HCT116 (cell line): ENCODE results near the gene MYZAP. TPM values are rescaled to one million over a fixed set of nuclear protein-coding genes. Genes with fewer than 3 reads are reported as not detected.

Source experiments
- ATAC-seq: fragments of 200-7000 bp; cut with Tn5 transposase; 2 replicates; pipeline ENCODE4 v1.9.1; 2020; ENCODE audit warnings: mild to moderate bottlenecking, moderate library complexity
- BruUV-seq: library from RNA; stranded (reverse); fragments of 400-500 nt; replicated peaks from 2 replicates; lab custom pipeline; 2021; lab: Mats Ljungman, UMichigan
- CTCF ChIA-PET: fragments of 300-600 bp; sonication (Branson Sonifier 250); formaldehyde crosslinking; loops from one replicate; lab custom pipeline; 2021; ENCODE audit warnings: antibody characterized with exemption; lab: Charles Lee
- POLR2A ChIA-PET: fragments of 300-600, 350-600 bp; sonication (Branson Sonifier 250); formaldehyde crosslinking; loops from one replicate; lab custom pipeline; 2021; ENCODE audit warnings: antibody characterized with exemption; lab: Charles Lee
- RAD21 ChIA-PET, 2 experiments: fragments of 300-600 bp; sonication (Branson Sonifier 250); formaldehyde crosslinking; loops; one replicate each; lab custom pipeline; 2023; ENCODE audit warnings: low total read pairs in 2 of 2; ENCODE audit not compliant: uncharacterized antibody in 2 of 2, unreplicated experiment in 2 of 2, low non-redundant PET in 1 of 2; lab: Charles Lee
- DNase-seq: peaks from one replicate; pipeline ENCODE4 v3.0.0-alpha.2; 2010; ENCODE audit warnings: low read depth, low spot score
- H2AFZ ChIP-seq: fragments of 200-600 bp; shearing (Covaris generic), sonication (generic); 2 replicates; pipeline ENCODE4 v1.6.1; 2017; ENCODE audit warnings: low read depth, mixed run types, mixed read lengths, antibody characterized with exemption, low read length; ENCODE audit not compliant: poor library complexity, severe bottlenecking
- H3K27ac ChIP-seq: 2 replicates; pipeline ENCODE4 v1.5.1; 2012; ENCODE audit warnings: low read depth, low read length
- H3K27me3 ChIP-seq: fragments of 200-600 bp; sonication (generic); 2 replicates; pipeline ENCODE4 v1.6.1; 2016; ENCODE audit warnings: mixed run types, low read length, mixed read lengths; ENCODE audit not compliant: insufficient read depth
- H3K36me3 ChIP-seq, 2 experiments: fragments of 200-500 bp in 1 of 2; fragments of 200-600 bp in 1 of 2; sonication (Bioruptor generic) in 1 of 2; sonication (generic) in 1 of 2; 2 replicates each; pipeline versions ENCODE4 v1.5.1 to v1.6.1; 2014 to 2016; ENCODE audit warnings: low read length in 2 of 2, inconsistent platforms in 1 of 2, mixed read lengths in 1 of 2, mixed run types in 1 of 2; ENCODE audit not compliant: insufficient read depth in 2 of 2, control insufficient read depth in 1 of 2
- H3K4me1 ChIP-seq, 2 experiments: fragments of 200-600 bp in 1 of 2; sonication (generic) in 1 of 2; 2 replicates each; pipeline versions ENCODE4 v1.5.1 to v1.6.1; 2012 to 2017; ENCODE audit warnings: low read length in 2 of 2, inconsistent platforms in 1 of 2, mild to moderate bottlenecking in 1 of 2, mixed read lengths in 1 of 2, mixed run types in 1 of 2, moderate library complexity in 1 of 2; ENCODE audit not compliant: insufficient read depth in 2 of 2, control insufficient read depth in 1 of 2
- H3K4me2 ChIP-seq: fragments of 200-600 bp; sonication (generic); 2 replicates; pipeline ENCODE4 v1.6.1; 2017; ENCODE audit warnings: mixed run types, low read length, mixed read lengths
- H3K4me3 ChIP-seq, 2 experiments: fragments of 200-600 bp in 1 of 2; sonication (generic) in 1 of 2; replicated peaks in 1 of 2; 2 replicates each; pipeline ENCODE4 v1.5.1; 2011 to 2016; ENCODE audit warnings: low read length in 2 of 2, control low read depth in 1 of 2, low read depth in 1 of 2, mild to moderate bottlenecking in 1 of 2, mixed read lengths in 1 of 2, mixed run types in 1 of 2
- H3K79me2 ChIP-seq: fragments of 200-600 bp; sonication (generic); 2 replicates; pipeline ENCODE4 v1.6.1; 2017; ENCODE audit warnings: mild to moderate bottlenecking, mixed run types, low read length, moderate library complexity, mixed read lengths; ENCODE audit not compliant: insufficient read depth
- H3K9ac ChIP-seq: fragments of 200-600 bp; sonication (generic); 2 replicates; pipeline ENCODE4 v1.6.1; 2016; ENCODE audit warnings: low read length, mixed read lengths
- H3K9me2 ChIP-seq: fragments of 200-600 bp; sonication (generic), shearing (Covaris generic); 2 replicates; pipeline ENCODE4 v1.6.1; 2017; ENCODE audit warnings: mixed run types, mild to moderate bottlenecking, moderate library complexity; ENCODE audit not compliant: insufficient read depth
- H3K9me3 ChIP-seq, 2 experiments: fragments of 200-500 bp in 1 of 2; fragments of 200-600 bp in 1 of 2; sonication (Bioruptor generic) in 1 of 2; sonication (generic) in 1 of 2; 2 replicates each; pipeline ENCODE4 v1.6.1; 2014 to 2017; ENCODE audit warnings: low read length in 2 of 2, mixed read lengths in 2 of 2, inconsistent platforms in 1 of 2, low read depth in 1 of 2, mild to moderate bottlenecking in 1 of 2, mixed run types in 1 of 2, moderate library complexity in 1 of 2; ENCODE audit not compliant: control insufficient read depth in 1 of 2, insufficient read depth in 1 of 2
- H4K20me1 ChIP-seq: fragments of 200-600 bp; sonication (generic), shearing (Covaris generic); 2 replicates; pipeline ENCODE4 v1.6.1; 2017; ENCODE audit warnings: mixed run types, mild to moderate bottlenecking, moderate library complexity; ENCODE audit not compliant: insufficient read depth
- CBX3 ChIP-seq: IDR thresholded peaks from 2 replicates; pipeline ENCODE4 v1.6.1; 2012; ENCODE audit warnings: low read depth
- CEBPB ChIP-seq: IDR thresholded peaks from 2 replicates; pipeline ENCODE4 v1.6.1; 2012; ENCODE audit warnings: low read depth
- ELF1 ChIP-seq: IDR thresholded peaks from 2 replicates; pipeline ENCODE4 v1.6.1; 2012; ENCODE audit warnings: low read depth, borderline replicate concordance
- FOSL1 ChIP-seq: IDR thresholded peaks from 2 replicates; pipeline ENCODE4 v1.6.1; 2012; ENCODE audit warnings: low read depth
- JUND ChIP-seq: IDR thresholded peaks from 2 replicates; pipeline ENCODE4 v1.6.1; 2012
- POLR2A ChIP-seq: IDR thresholded peaks from 2 replicates; pipeline ENCODE4 v1.7.0; 2011; ENCODE audit warnings: borderline replicate concordance; ENCODE audit not compliant: insufficient read depth, insufficient read length; ENCODE audit errors: extremely low read depth
- RAD21 ChIP-seq: IDR thresholded peaks from 2 replicates; pipeline ENCODE4 v1.6.1; 2012; ENCODE audit warnings: low read depth, mild to moderate bottlenecking
- REST ChIP-seq: IDR thresholded peaks from 2 replicates; pipeline ENCODE4 v1.6.1; 2012; ENCODE audit warnings: low read depth
- SIN3A ChIP-seq: IDR thresholded peaks from 2 replicates; pipeline ENCODE4 v1.6.1; 2012; ENCODE audit warnings: low read depth
- SP1 ChIP-seq: IDR thresholded peaks from 2 replicates; pipeline ENCODE4 v1.6.1; 2012; ENCODE audit warnings: low read depth
- SRF ChIP-seq: IDR thresholded peaks from 2 replicates; pipeline ENCODE4 v1.6.1; 2012; ENCODE audit warnings: low read depth
- ZFX ChIP-seq: fragments of 450-650 bp; IDR thresholded peaks from 2 replicates; pipeline ENCODE4 v1.6.1; 2017
- ZNF274 ChIP-seq: fragments of 200-500 bp; sonication (Bioruptor generic); IDR thresholded peaks from 2 replicates; pipeline ENCODE4 v1.6.1; 2014; ENCODE audit warnings: mild to moderate bottlenecking, low read depth, low read length, inconsistent platforms
- intact Hi-C: fragments of 100-400 bp; cut with micrococcal nuclease; formaldehyde crosslinking; loops from 2 replicates; pipeline ENCODE4 v1.10.0; 2022
- total RNA-seq: library from RNA; stranded (reverse); gene quantifications from one replicate; pipeline ENCODE4 v1.2.1, GENCODE V29; 2021; ENCODE audit not compliant: unreplicated experiment
- TF ChIP-seq, protein P1 (sequence below): IDR thresholded peaks from 2 replicates; pipeline ENCODE4 v1.6.1; 2012

The MYZAP gene
- total RNA-seq, 1 experiment from 2014 or later: 5.8 TPM

DNA sequence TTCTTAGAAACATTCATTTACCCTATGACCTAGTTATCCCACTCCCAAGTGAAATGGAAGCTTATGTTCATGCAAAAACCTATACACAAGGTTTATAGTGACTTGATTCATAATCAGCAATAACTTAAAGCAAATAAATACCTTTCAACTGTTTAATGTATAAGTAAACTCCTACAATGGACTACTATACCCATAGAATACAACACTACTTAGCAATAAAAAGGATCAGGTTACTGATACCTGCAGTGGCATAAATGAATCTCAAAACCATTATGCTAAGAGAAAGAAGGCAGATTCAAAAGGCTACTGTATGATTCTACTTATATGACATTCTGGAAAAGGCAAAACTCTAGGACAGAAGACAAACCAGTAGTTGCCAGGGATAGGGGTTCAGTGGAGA lies 106.5 kb downstream of the MYZAP start:
- ChIA-PET CTCF (no interaction called here), POLR2A (no interaction called here), RAD21 (no interaction called here)
- no TSS peak for BruUV-seq
- Histone ChIP-seq H3K9ac (no peak overlapping the region), H3K9me2 (no peaks in the 10 kb centered on the region), H3K27me3 (no peaks in the 10 kb centered on the region), H3K9me3 (no peaks in the 10 kb centered on the region), H3K4me1 (no peaks in the 10 kb centered on the region), H3K4me2 (no peak overlapping the region), H3K79me2 (no peaks in the 10 kb centered on the region), H3K4me3 (no peak overlapping the region), H3K27ac (no peak overlapping the region), H3K36me3 (no peaks in the 10 kb centered on the region), H2AFZ (no peak overlapping the region), H4K20me1 (no peaks in the 10 kb centered on the region)
- ATAC-seq (no peak), DNase-seq (no peak)
- intact Hi-C loops: no loop called here
- TF ChIP-seq POLR2A: no peak
- no peak for TF ChIP-seq REST
- no peak for TF ChIP-seq SRF
- TF ChIP-seq FOSL1: no peak
- no peak for TF ChIP-seq RAD21

DNA sequence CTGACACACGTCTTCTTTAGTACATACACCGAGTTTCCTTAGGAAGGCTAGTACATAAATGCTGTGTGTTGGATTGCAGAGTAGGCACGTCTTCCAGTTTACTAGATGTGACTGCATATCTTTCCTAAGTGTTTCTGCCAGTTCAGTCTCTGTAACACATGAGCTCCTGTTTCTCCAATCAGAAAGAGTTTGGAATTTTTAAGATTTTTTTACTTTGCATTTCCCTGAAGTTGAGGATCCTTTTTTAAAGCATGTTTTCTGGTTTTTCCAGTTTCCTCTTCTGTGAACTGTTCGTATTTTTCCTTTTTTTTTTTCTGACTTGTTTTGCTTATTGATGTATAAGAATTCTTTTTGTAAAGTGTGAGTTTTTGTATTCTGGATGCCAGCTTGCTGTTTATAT lies 107.3 kb downstream of the MYZAP start:
- POLR2A ChIA-PET: no interaction called here
- no peaks in the 10 kb centered on the region for H3K4me1 ChIP-seq
- no peak overlapping the region for H3K27ac ChIP-seq
- no peaks in the 10 kb centered on the region for H4K20me1 ChIP-seq
- ATAC-seq (no peak), DNase-seq (no peak)
- RAD21 ChIA-PET: no interaction called here
- H2AFZ ChIP-seq: no peak overlapping the region
- H3K79me2 ChIP-seq: no peaks in the 10 kb centered on the region
- no peak overlapping the region for H3K4me2 ChIP-seq
- no peaks in the 10 kb centered on the region for H3K9me2 ChIP-seq
- intact Hi-C loops: no loop called here
- no peak overlapping the region for H3K4me3 ChIP-seq
- no peak overlapping the region for H3K9ac ChIP-seq
- H3K9me3 ChIP-seq: no peaks in the 10 kb centered on the region
- no peaks in the 10 kb centered on the region for H3K36me3 ChIP-seq
- no TSS peak for BruUV-seq
- CTCF ChIA-PET: no interaction called here
- no peaks in the 10 kb centered on the region for H3K27me3 ChIP-seq
- no peak for TF ChIP-seq CBX3
- no peak for TF ChIP-seq SP1
- TF ChIP-seq JUND: no peak
- TF ChIP-seq REST: no peak
- TF ChIP-seq CEBPB: no peak
- TF ChIP-seq ZNF274: no peak
- TF ChIP-seq, protein P1, sequence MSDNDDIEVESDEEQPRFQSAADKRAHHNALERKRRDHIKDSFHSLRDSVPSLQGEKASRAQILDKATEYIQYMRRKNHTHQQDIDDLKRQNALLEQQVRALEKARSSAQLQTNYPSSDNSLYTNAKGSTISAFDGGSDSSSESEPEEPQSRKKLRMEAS: no peak
- TF ChIP-seq SIN3A: no peak
- TF ChIP-seq ZFX: no peak
- no peak for TF ChIP-seq POLR2A
- no peak for TF ChIP-seq ELF1
